GM19455 (cell line): Measurements from ENCODE around the gene RPL7L1.
"Not testable (repeated sequence)": the region's sequence is repeated elsewhere in the genome, so short reads cannot be mapped to it uniquely, and the experiment has no call there.

ENCODE experiments used
- ATAC-seq: cut with Tn5 transposase; IDR thresholded peaks from one replicate; pipeline ENCODE4 v1.9.1; 2021; ENCODE audit not compliant: unreplicated experiment

RPL7L1 gene

DNA sequence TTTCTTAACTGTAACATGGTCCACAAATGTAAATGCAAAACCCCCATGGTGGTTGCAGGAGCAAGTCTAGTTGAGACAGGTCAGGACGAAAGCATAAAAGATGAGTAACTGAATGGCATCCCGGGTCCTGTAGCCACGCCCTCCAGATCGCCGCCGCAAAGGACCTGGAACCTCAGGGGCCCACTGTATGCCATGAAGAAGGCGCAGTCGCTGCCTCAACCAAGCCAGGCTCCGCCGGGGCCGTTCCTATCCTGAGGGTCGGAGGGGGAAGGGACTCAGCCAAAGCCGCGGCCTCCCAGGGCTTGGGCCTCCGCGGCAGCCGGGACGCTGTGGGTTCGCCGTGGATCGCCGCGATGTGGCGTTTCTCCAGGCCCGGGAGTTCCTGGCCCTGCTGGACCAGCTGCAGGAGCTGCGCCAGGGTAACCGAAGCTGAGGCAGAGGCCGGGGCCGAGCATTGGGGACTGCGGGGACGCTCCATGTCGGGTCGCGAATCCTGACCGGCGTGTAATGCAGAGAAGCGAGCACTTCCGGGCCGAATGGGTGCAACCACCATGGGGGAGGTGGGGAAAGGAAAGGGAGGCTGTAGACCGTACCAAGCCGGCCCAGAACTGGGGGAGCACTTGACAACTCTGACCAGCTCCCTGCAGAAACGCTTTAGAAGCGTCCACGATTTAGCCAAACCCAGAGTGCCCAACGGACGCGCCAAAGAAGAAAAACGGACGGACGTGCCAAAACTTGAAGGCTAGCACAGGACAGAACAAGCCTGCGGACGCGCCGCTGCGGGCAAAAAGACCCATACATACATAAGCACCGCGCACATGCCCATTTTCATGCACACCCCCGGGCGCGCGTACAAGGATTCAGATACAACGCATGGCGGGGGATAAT lies 11.1 kb downstream of the RPL7L1 start:
- peak; percentile 89 for ATAC-seq

GRCh38 chr6:42891199-42891722 lies 11.8 kb downstream of the RPL7L1 start:
- no peak for ATAC-seq

DNA sequence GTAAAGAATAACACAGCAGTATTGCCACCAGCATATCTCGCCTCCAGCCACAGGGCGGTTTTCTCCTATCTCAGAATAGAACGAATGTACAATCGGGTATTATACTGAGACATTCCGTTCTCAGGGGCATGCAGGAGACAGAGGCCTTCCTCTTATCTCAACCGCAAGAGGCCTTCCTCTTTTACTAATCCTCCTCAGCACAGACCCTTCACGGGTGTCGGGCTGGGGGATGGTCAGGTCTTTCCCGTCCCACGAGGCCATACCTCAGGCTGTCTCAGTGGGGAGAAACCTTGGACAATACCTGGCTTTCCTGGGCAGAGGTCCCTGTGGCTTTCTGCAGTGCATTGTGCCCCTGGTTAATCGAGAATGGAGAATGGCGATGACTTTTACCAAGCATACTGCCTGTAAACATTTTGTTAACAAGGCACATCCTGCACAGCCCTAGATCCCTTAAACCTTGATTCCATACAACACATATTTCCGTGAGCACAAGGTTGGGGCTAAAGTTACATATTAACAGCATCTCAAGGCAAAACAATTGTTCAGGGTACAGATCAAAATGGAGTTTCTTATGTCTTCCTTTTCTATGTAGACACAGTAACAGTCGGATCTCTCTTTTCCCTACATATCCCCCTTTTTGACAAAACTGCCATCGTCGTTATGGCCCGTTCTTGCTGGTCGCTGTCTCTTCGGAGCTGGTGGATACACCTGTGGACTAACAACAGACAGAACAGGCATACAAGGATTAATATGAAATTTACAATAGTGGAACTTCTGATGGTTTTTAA lies 14.8 kb downstream of the RPL7L1 start:
- ATAC-seq: not testable (repeated sequence)

DNA sequence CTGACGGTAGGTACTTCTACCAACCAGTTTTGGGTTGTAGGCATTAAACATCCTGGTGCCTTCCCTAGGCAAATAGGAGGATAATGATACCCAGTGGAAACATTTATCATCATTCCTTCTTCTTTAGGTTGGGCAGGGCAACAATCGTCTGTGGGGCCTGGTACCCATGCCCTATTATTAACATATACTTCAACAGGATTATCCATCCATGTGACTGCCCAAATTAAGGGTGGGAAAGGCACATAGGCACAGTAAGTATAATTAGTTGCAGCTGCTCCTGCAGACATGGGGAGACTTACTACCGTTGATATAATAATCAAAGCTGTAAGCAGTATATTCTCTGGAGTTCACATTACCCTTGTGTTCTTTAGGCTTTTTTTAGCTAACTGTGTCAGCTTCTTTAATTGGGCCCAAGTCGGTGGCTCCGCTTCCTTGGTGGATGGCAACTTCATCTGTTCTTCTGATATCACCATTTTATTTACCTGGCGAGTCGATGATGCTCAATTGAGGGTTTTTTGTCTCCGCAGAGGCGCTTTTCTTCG lies 16.8 kb downstream of the RPL7L1 start:
- no peak for ATAC-seq

DNA sequence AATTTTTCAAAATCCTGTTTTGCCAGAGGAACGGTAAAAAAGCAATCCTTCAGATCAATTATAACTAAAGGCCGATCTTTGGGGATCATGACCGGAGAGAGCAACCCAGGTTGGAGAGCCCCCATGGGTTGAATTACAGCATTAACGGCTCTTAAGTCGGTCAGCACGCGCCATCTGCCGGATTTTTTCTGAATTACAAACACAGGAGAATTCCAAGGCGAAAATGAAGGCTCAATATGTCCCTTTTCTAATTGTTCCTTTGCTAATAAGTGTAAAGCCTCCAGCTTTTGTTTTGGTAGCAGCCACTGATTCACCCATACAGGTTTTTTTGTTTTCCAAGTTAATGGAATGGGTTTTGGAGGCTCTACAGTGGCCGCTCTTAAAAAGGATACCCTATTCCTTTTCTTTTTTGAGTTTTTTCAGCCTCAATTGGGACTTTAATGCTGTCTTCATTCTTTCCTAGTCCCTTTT lies 19.5 kb downstream of the RPL7L1 start:
- no peak for ATAC-seq

DNA sequence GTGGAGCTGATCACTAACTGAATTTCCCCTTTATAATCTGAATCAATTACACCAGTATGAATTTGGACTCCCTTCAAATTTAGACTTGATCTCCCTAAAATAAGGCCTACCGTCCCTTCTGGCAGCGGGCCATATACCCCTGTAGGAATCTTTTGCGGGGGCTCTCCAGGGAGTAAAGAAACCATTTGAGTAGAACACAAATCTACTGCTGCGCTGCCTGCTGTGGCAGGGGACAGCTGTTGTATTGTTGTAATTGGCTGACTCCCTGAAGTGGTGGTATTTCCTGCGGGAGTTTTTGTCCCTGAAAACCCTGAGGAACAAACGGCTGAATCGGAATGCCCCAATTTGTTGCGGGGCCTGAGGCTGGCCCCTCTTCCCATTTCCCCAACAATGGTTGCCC lies 20.5 kb downstream of the RPL7L1 start:
- no peak for ATAC-seq

DNA sequence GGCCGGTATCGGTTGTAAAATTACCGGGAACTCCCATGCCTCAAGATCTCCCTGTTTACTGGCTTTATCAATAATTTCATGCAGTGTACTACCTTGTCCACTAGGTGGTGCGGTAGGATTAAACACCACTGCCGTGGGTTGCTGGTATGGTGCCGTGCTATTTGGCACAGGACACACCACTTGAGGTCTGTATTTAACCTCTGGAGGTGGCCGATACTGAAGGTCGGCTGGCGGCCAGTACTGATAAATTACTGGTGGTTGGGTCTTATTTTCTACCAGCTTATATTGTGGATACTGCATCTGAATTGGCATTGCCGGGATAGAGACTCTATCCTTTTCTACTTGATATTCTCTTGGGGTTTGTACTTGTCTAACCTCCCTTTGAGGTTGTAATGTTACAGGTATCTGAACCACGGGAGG lies 22.1 kb downstream of the RPL7L1 start:
- ATAC-seq: peak; percentile 59

DNA sequence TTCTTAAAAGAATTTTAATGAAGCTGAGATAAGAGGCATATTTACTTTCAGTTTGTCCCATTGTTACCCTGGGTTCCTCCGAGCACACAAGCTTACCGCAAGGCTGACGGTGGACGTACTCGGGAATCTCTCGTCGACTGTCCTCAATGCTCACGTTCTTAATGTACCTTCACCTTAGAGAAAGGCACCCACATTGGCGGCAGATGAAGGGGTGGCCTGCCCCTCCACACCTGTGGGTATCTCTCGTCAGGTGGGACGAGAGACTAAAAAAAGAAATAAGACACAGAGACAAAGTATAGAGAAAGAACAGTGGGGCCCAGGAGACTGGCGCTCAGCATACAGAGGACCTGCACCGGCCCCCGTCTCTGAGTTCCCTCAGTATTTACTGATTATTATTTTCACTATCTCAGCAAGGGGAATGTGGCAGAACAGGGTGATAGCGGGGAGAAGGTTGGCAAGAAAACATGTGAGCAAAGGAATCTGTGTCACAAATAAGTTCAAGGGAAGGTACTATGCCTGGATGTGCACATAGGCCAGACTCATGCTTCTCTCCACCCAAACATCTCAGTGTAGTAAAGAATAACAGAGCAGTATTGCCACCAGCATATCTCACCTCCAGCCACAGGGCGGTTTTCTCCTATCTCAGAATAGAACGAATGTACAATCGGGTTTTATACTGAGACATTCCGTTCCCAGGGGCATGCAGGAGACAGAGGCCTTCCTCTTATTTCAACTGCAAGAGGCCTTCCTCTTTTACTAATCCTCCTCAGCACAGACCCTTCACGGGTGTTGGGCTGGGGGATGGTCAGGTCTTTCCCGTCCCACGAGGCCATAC lies 23.2 kb downstream of the RPL7L1 start:
- not testable (repeated sequence) for ATAC-seq

- ATAC-seq: no peak
These were observed 25.1 kb downstream of the RPL7L1 start for GRCh38 chr6:42904467-42904866.

DNA sequence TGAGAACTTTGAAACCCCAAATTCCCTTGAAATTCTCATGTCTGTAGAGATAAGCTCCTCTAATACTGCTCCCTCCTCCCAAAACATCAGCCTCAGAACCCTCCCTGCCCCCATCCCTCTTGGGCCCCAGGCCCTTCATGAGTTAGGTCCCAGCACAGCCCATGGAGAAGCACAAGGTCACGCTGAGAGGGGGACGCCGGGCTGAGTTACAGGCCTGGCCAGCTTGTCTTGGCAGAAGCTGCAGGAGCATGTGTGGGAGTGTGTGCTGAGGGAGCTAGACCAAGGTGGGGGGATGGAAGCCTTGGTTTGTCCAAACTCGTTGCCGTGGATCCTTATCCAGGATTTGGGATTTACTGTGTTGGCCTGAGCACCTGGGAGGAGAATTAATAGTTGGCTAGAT lies 27.9 kb downstream of the RPL7L1 start:
- ATAC-seq: no peak

DNA sequence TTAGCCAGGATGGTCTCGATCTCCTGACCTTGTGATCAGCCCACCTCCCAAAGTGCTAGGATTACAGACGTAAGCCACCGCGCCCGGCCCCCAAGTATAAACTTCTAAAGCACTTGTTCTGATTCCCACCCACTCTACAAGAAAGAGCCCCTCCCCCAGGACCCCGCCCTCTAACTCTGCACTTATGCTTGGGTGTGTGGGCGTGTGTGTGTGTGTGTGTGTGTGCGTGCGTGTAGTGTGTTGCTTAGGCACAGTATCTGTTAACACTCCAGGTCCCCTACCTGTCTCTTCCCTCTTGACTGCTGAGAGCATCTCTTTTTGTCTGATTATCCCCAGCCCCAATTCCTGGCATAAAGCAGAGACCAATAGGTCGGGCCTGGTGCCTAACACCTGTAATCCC lies 30.4 kb downstream of the RPL7L1 start:
- no peak for ATAC-seq

GRCh38 chr6:42911171-42912021 lies 32.0 kb downstream of the RPL7L1 start:
- no peak for ATAC-seq

GRCh38 chr6:42914546-42914945 lies 35.1 kb downstream of the RPL7L1 start:
- ATAC-seq: no peak

- no peak for ATAC-seq
These were observed 36.3 kb downstream of the RPL7L1 start, which contains the start of gene PTCRA for GRCh38 chr6:42915732-42916131. PTCRA (plus strand) TSS chr6:42916053; CDS start chr6:42916070, 17 bp downstream.

DNA sequence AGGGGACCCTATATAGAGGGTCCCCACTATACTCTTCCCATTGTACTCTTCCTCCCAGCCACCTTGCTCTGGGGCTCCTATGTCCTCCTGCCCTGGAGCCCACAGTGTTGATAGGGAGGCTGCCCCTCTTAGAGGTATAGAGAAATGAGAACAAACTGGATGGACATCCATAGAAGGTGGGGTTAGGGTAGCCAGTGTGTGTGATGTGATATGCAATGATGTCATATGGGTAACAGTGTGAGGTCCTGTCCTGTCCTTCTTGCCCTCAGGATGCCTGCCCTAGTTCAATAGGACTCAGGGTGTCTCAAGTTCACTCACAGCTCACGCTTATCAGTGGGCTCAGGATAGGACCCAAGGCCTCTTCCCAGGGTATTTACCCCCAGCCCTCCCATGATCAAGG lies 36.9 kb downstream of the RPL7L1 start:
- ATAC-seq: no peak

- no peak for ATAC-seq
These were observed 42.4 kb downstream of the RPL7L1 start for GRCh38 chr6:42921801-42922200.

DNA sequence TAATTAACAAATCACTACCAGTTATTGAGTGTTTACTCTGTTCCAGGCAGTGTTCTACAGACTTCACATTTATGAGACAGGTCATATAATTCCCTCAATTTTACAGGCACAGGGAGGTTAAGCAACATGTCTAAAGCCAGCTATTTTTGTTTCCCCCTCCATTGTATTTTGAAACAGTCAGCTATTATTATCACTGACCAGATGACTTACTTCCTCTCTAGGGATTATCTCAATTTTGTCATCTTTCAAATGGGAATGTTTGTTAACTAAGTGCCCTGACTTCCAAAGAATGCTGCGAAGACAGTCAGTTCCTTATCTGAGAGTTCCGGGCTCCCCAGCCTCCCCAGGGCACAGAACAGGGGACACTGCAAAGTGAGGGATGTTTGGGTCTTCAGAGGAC lies 44.2 kb downstream of the RPL7L1 start:
- no peak for ATAC-seq

DNA sequence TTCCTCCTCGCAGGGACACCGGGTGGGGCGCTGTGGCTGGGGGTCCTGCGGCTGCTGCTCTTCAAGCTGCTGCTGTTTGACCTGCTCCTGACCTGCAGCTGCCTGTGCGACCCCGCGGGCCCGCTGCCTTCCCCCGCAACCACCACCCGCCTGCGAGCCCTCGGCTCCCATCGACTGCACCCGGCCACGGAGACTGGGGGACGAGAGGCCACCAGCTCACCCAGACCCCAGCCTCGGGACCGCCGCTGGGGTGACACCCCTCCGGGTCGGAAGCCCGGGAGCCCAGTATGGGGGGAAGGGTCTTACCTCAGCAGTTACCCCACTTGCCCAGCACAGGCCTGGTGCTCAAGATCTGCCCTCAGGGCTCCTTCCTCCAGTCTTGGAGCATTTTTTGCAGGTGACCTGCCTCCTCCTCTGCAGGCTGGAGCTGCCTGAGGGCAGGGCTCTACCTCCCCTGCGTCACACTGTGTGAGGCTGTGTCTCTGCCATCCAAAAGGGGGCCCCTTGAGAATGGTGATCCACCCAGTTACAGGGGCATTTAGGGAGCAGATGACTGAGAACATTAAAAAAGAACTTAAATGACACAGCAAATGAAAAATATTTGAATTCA lies 45.9 kb downstream of the RPL7L1 start:
- ATAC-seq: no peak
